Measurements from ENCODE around the gene SF3B6.

Gene SF3B6

GRCh38 chr2:24088821-24089359, 12.8 kb upstream of the SF3B6 start:
- no peaks in the 10 kb centered on the region for H3K36me3 ChIP-seq (ENCODE audit: control insufficient read depth, insufficient read depth, low read length, severe bottlenecking)
- H3K9ac ChIP-seq (ENCODE audit: low read length): no peak overlapping the region
- H3K9me3 ChIP-seq (ENCODE audit: control insufficient read depth, low read length): no peaks in the 10 kb centered on the region
- peaks cover 16% of the 10 kb centered on the region for H3K4me1 ChIP-seq (ENCODE audit: control insufficient read depth, insufficient read depth, low read length)
- DNase-seq (ENCODE audit: low read depth): peak; percentile 31
- H3K4me3 ChIP-seq (ENCODE audit: low read length): no peak overlapping the region
- H3K27me3 ChIP-seq (replicated peaks; ENCODE audit: control insufficient read depth, insufficient read depth, low read length): no peaks in the 10 kb centered on the region

GRCh38 chr2:24087032-24087431, 10.9 kb upstream of the SF3B6 start:
- no peak overlapping the region for H3K9ac ChIP-seq (ENCODE audit: low read length)
- no peak for DNase-seq (ENCODE audit: low read depth)
- no peaks in the 10 kb centered on the region for H3K27me3 ChIP-seq (replicated peaks; ENCODE audit: control insufficient read depth, insufficient read depth, low read length)
- H3K36me3 ChIP-seq (ENCODE audit: control insufficient read depth, insufficient read depth, low read length, severe bottlenecking): peaks cover 10% of the 10 kb centered on the region
- no peaks in the 10 kb centered on the region for H3K9me3 ChIP-seq (ENCODE audit: control insufficient read depth, low read length)
- no peak overlapping the region for H3K4me3 ChIP-seq (ENCODE audit: low read length)
- H3K4me1 ChIP-seq (ENCODE audit: control insufficient read depth, insufficient read depth, low read length): peaks cover 26% of the 10 kb centered on the region

GRCh38 chr2:24086241-24086640, 10.1 kb upstream of the SF3B6 start:
- H3K4me1 ChIP-seq (ENCODE audit: control insufficient read depth, insufficient read depth, low read length): peaks cover 26% of the 10 kb centered on the region
- H3K36me3 ChIP-seq (ENCODE audit: control insufficient read depth, insufficient read depth, low read length, severe bottlenecking): peaks cover 14% of the 10 kb centered on the region
- no peak overlapping the region for H3K9ac ChIP-seq (ENCODE audit: low read length)
- no peaks in the 10 kb centered on the region for H3K27me3 ChIP-seq (replicated peaks; ENCODE audit: control insufficient read depth, insufficient read depth, low read length)
- H3K4me3 ChIP-seq (ENCODE audit: low read length): no peak overlapping the region
- DNase-seq (ENCODE audit: low read depth): no peak
- H3K9me3 ChIP-seq (ENCODE audit: control insufficient read depth, low read length): no peaks in the 10 kb centered on the region

- no peaks in the 10 kb centered on the region for H3K27me3 ChIP-seq (replicated peaks; ENCODE audit: control insufficient read depth, insufficient read depth, low read length)
- H3K36me3 ChIP-seq (ENCODE audit: control insufficient read depth, insufficient read depth, low read length, severe bottlenecking): peaks cover 16% of the 10 kb centered on the region
- peak overlapping the region; percentile 91 for H3K4me3 ChIP-seq (ENCODE audit: low read length)
- H3K4me1 ChIP-seq (ENCODE audit: control insufficient read depth, insufficient read depth, low read length): peaks cover 26% of the 10 kb centered on the region
- H3K9ac ChIP-seq (ENCODE audit: low read length): peak overlapping the region; percentile 94
- DNase-seq (ENCODE audit: low read depth): no peak
- H3K9me3 ChIP-seq (ENCODE audit: control insufficient read depth, low read length): no peaks in the 10 kb centered on the region
Observed at GRCh38 chr2:24085200-24085489, 9.0 kb upstream of the SF3B6 start.

GRCh38 chr2:24084386-24085199, 8.5 kb upstream of the SF3B6 start, which contains the start of gene TP53I3:
TSS of gene TP53I3 (minus strand) at chr2:24084834. CDS start at chr2:24084326, 508 bp downstream.
- Histone ChIP-seq H3K4me1 (ENCODE audit: control insufficient read depth, insufficient read depth, low read length) (peaks cover 26% of the 10 kb centered on the region), H3K9me3 (ENCODE audit: control insufficient read depth, low read length) (no peaks in the 10 kb centered on the region), H3K27me3 (replicated peaks; ENCODE audit: control insufficient read depth, insufficient read depth, low read length) (no peaks in the 10 kb centered on the region), H3K4me3 (ENCODE audit: low read length) (peak within 1 kb of the TSS; percentile 91), H3K9ac (ENCODE audit: low read length) (peak within 1 kb of the TSS; percentile 94), H3K36me3 (ENCODE audit: control insufficient read depth, insufficient read depth, low read length, severe bottlenecking) (peaks cover 18% of the 10 kb centered on the region)
- peak; percentile 96 for DNase-seq (ENCODE audit: low read depth)

GRCh38 chr2:24083567-24084385, 7.7 kb upstream of the SF3B6 start:
- peak; percentile 81 for DNase-seq (ENCODE audit: low read depth)
- Histone ChIP-seq H3K9ac (ENCODE audit: low read length) (peak overlapping the region; percentile 94), H3K4me3 (ENCODE audit: low read length) (peak overlapping the region; percentile 91)

GRCh38 chr2:24082787-24083566, 6.9 kb upstream of the SF3B6 start:
- peak overlapping the region; percentile 91 for H3K4me3 ChIP-seq (ENCODE audit: low read length)
- DNase-seq (ENCODE audit: low read depth): no peak
- H3K36me3 ChIP-seq (ENCODE audit: control insufficient read depth, insufficient read depth, low read length, severe bottlenecking): peaks cover 27% of the 10 kb centered on the region
- no peaks in the 10 kb centered on the region for H3K9me3 ChIP-seq (ENCODE audit: control insufficient read depth, low read length)
- peaks cover 21% of the 10 kb centered on the region for H3K4me1 ChIP-seq (ENCODE audit: control insufficient read depth, insufficient read depth, low read length)
- H3K9ac ChIP-seq (ENCODE audit: low read length): peak overlapping the region; percentile 94
- no peaks in the 10 kb centered on the region for H3K27me3 ChIP-seq (replicated peaks; ENCODE audit: control insufficient read depth, insufficient read depth, low read length)

More at GRCh38 chr2:24083567-24084385, 7.7 kb upstream of the SF3B6 start:
- Histone ChIP-seq H3K4me1 (ENCODE audit: control insufficient read depth, insufficient read depth, low read length) (peaks cover 21% of the 10 kb centered on the region), H3K36me3 (ENCODE audit: control insufficient read depth, insufficient read depth, low read length, severe bottlenecking) (peaks cover 27% of the 10 kb centered on the region), H3K27me3 (replicated peaks; ENCODE audit: control insufficient read depth, insufficient read depth, low read length) (no peaks in the 10 kb centered on the region), H3K9me3 (ENCODE audit: control insufficient read depth, low read length) (no peaks in the 10 kb centered on the region)

- Histone ChIP-seq H3K4me1 (ENCODE audit: control insufficient read depth, insufficient read depth, low read length) (peaks cover 27% of the 10 kb centered on the region), H3K9me3 (ENCODE audit: control insufficient read depth, low read length) (no peaks in the 10 kb centered on the region), H3K4me3 (ENCODE audit: low read length) (no peak overlapping the region), H3K36me3 (ENCODE audit: control insufficient read depth, insufficient read depth, low read length, severe bottlenecking) (peaks cover 27% of the 10 kb centered on the region), H3K27me3 (replicated peaks; ENCODE audit: control insufficient read depth, insufficient read depth, low read length) (no peaks in the 10 kb centered on the region), H3K9ac (ENCODE audit: low read length) (no peak overlapping the region)
- peak; percentile 23 for DNase-seq (ENCODE audit: low read depth)
Observed at GRCh38 chr2:24080701-24081100, 4.6 kb upstream of the SF3B6 start.

GRCh38 chr2:24077879-24078278, 1.8 kb upstream of the SF3B6 start:
- Histone ChIP-seq H3K9ac (ENCODE audit: low read length) (peak overlapping the region; percentile 83), H3K9me3 (ENCODE audit: control insufficient read depth, low read length) (no peaks in the 10 kb centered on the region), H3K4me3 (ENCODE audit: low read length) (peak overlapping the region; percentile 98), H3K27me3 (replicated peaks; ENCODE audit: control insufficient read depth, insufficient read depth, low read length) (no peaks in the 10 kb centered on the region), H3K36me3 (ENCODE audit: control insufficient read depth, insufficient read depth, low read length, severe bottlenecking) (peaks cover 40% of the 10 kb centered on the region), H3K4me1 (ENCODE audit: control insufficient read depth, insufficient read depth, low read length) (peaks cover 14% of the 10 kb centered on the region)
- DNase-seq (ENCODE audit: low read depth): no peak

- Histone ChIP-seq H3K4me3 (ENCODE audit: low read length) (peak overlapping the region; percentile 98), H3K36me3 (ENCODE audit: control insufficient read depth, insufficient read depth, low read length, severe bottlenecking) (peaks cover 40% of the 10 kb centered on the region)
- peak; percentile 12 for DNase-seq (ENCODE audit: low read depth)
Observed at GRCh38 chr2:24077535-24077877, 1.4 kb upstream of the SF3B6 start.

More at GRCh38 chr2:24077535-24077877, 1.4 kb upstream of the SF3B6 start:
- Histone ChIP-seq H3K27me3 (replicated peaks; ENCODE audit: control insufficient read depth, insufficient read depth, low read length) (no peaks in the 10 kb centered on the region), H3K9ac (ENCODE audit: low read length) (peak overlapping the region; percentile 83), H3K4me1 (ENCODE audit: control insufficient read depth, insufficient read depth, low read length) (peaks cover 13% of the 10 kb centered on the region), H3K9me3 (ENCODE audit: control insufficient read depth, low read length) (no peaks in the 10 kb centered on the region)

All from adipocyte (in vitro differentiated cells).